GM23338 (cell line): ENCODE results near the gene PRKAA2.

ENCODE experiments used
- CREB1 ChIP-seq: fragments of 250-450 bp; sonication (Bioruptor Pico); IDR thresholded peaks from 2 replicates; pipeline ENCODE4 v1.5.0; 2020; ENCODE audit warnings: low read depth, mild to moderate bottlenecking, moderate library complexity
- ETS1 ChIP-seq: IDR thresholded peaks from 2 replicates; pipeline ENCODE4 v1.6.1; 2016; ENCODE audit warnings: antibody characterized with exemption
- EZH2 ChIP-seq: fragments of 200-600 bp; sonication (generic); IDR thresholded peaks from one replicate; pipeline ENCODE4 v1.8.0; 2017; ENCODE audit warnings: antibody characterized with exemption, mild to moderate bottlenecking, low read depth; ENCODE audit not compliant: unreplicated experiment
- POLR2AphosphoS5 ChIP-seq: IDR thresholded peaks from 2 replicates; pipeline ENCODE4 v1.6.1; 2016; ENCODE audit warnings: antibody characterized with exemption, low read depth
- STAT1 ChIP-seq: IDR thresholded peaks from one replicate; pipeline ENCODE4 v1.6.1; 2016; ENCODE audit warnings: antibody characterized with exemption; ENCODE audit not compliant: unreplicated experiment
- TF ChIP-seq, protein P1 (sequence below), 2 experiments: fragments of 200-600 bp in 1 of 2; sonication (generic) in 1 of 2; conservative IDR thresholded peaks; 2 replicates each; pipeline versions ENCODE4 v1.5.1 to v1.6.1; 2016 to 2017; ENCODE audit warnings: antibody characterized with exemption in 2 of 2, low read depth in 2 of 2, mild to moderate bottlenecking in 2 of 2, moderate library complexity in 1 of 2

DNA sequence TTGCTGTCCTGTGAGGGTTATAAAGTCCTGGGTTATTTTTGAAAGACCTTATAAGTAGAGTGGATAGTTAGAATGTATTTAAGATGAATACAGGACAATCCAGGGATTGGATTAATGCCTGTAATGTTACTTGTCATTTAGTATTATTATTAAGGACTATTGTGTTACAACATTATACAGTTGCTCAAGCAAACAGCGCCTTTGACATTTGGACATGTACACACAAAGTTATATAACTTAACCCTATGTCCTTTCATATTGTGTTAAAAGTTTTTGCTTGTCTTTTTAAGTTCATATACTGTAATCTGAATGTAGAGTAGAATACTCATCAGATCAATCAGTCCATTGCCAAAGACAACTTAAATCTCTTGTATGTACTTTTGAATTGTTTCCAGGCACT, 2.0 kb downstream of the PRKAA2 start:
- TF ChIP-seq, protein P1, sequence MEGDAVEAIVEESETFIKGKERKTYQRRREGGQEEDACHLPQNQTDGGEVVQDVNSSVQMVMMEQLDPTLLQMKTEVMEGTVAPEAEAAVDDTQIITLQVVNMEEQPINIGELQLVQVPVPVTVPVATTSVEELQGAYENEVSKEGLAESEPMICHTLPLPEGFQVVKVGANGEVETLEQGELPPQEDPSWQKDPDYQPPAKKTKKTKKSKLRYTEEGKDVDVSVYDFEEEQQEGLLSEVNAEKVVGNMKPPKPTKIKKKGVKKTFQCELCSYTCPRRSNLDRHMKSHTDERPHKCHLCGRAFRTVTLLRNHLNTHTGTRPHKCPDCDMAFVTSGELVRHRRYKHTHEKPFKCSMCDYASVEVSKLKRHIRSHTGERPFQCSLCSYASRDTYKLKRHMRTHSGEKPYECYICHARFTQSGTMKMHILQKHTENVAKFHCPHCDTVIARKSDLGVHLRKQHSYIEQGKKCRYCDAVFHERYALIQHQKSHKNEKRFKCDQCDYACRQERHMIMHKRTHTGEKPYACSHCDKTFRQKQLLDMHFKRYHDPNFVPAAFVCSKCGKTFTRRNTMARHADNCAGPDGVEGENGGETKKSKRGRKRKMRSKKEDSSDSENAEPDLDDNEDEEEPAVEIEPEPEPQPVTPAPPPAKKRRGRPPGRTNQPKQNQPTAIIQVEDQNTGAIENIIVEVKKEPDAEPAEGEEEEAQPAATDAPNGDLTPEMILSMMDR (conservative IDR thresholded peaks at IDR 0.05; ENCODE audit: low read depth in 2 of 2): no peak
- TF ChIP-seq EZH2: no peak
- TF ChIP-seq ETS1: no peak
- no peak for TF ChIP-seq CREB1 (CRISPR knock-in tag)
- TF ChIP-seq POLR2AphosphoS5: no peak
- TF ChIP-seq STAT1: no peak
